ENCODE data around the gene ADORA3. TPM values are rescaled to one million over a fixed set of nuclear protein-coding genes. Genes with fewer than 3 reads are reported as not detected.

ADORA3 gene
- total and polyA plus RNA-seq, 10 of the 15 experiments (the other 5 are each of a cell fraction or from before 2014, with no cell fraction given), result 0.14 to 0.29 (median 0.18) TPM; not detected in 2

DNA sequence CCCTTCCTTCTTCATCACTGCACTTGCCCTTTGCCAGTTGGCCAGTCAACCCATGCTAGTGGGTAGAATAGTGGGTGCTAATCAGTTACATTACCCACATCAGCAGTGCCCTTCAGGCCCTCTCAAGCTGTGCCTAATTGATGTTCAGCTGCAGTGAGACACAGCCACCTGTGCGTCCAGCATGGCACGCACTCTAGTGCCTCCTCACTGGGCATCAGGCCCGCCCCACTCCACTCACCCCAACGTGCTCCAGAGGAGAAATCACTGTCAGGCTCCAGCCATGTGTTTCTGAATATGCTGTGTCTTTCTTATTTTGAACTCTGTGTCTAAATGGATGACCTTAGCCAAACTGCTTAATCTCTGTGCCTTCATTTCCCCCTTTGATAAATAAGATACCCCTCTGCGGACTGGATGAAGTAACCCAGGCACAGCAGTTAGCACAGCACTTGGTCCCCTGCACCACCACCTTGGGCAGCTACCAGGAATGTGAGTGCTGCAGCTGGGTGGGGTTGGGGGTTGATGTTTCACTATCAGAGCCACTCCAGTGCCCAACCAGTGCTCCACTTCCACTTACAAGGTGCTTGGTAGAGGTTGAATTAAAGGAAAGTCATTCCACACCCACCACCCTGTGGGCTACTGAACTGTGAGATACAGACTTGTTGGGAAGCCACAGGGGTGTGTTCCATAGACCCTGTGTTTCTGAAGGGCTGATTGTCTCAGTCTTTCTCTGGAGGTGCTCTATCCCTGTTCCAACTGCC lies 8.9 kb upstream of the ADORA3 start:
- ATAC-seq, result no peak
- Histone ChIP-seq H3K9me3 (replicated peaks; ENCODE audit: control insufficient read depth, insufficient read depth, low read length) (no peaks in the 10 kb centered on the region), H3K27me3 (replicated peaks in 1 of 2; ENCODE audit: control insufficient read depth in 2 of 2, insufficient read depth in 2 of 2, low read length in 1 of 2) (no peaks in the 10 kb centered on the region; a peak in 1 of 4 replicates), H3K4me2 (ENCODE audit: control insufficient read depth, insufficient read depth) (no peak overlapping the region), H3K36me3 (ENCODE audit: control insufficient read depth in 2 of 2, insufficient read depth in 2 of 2, low read length in 1 of 2) (no peaks in the 10 kb centered on the region), H3K4me1 (ENCODE audit: control insufficient read depth, insufficient read depth, low read length) (peaks cover 40% of the 10 kb centered on the region), H3K9ac (ENCODE audit: control insufficient read depth, insufficient read depth, low read length) (no peak overlapping the region), H2AFZ (ENCODE audit: control insufficient read depth, low read depth, low read length) (no peak overlapping the region), H4K20me1 (ENCODE audit: control insufficient read depth, insufficient read depth) (no peaks in the 10 kb centered on the region), H3K4me3 (no peak overlapping the region), H3K27ac (ENCODE audit: control insufficient read depth, insufficient read depth) (no peak overlapping the region), H3K79me2 (ENCODE audit: control insufficient read depth, insufficient read depth, low read length) (peaks cover 2% of the 10 kb centered on the region; the same call in 1 of the 2 replicates)
- FAIRE-seq, result no peak
- POLR2A ChIA-PET, result interaction anchor here (0.6 kb wide), 1 partner anchor 297 kb away, joined by 6 read pairs; no protein-coding TSS in a partner anchor
- CTCF ChIA-PET, result interaction anchor here (1.0 to 6.9 kb wide), 2 partner anchors 81 to 235 kb away, joined by 4 to 86 read pairs; no protein-coding TSS in a partner anchor
- RAD21 ChIA-PET (ENCODE audit: unreplicated experiment), result no interaction called here
- intact Hi-C loops (cut with micrococcal nuclease; ENCODE audit: unreplicated experiment) (no loop called here), in situ Hi-C loops (cut with MboI) (loop anchor here (10.0 kb wide), 1 partner anchor 82 kb away; no protein-coding TSS in a partner anchor)
- DNase-seq (ENCODE audit: low read depth, low spot score), result no peak
- BruUV-seq (replicated peaks), result no TSS peak
- WGBS (ENCODE audit: insufficient coverage, insufficient replicate concordance, low lambda C conversion rate, missing lambda C conversion rate), result 96% methylated on average over 5 of the region's 5 CpGs
- TF ChIP-seq RELB (IDR thresholded peaks at IDR 0.05; ENCODE audit: low read depth) (no peak), ETV6 (conservative IDR thresholded peaks at IDR 0.05 in 1 of 2, IDR thresholded peaks at IDR 0.05 in 1 of 2; ENCODE audit: borderline replicate concordance in 1 of 2, low read depth in 1 of 2) (no peak)
- SMC1A ChIA-PET (ENCODE audit: uncharacterized antibody, unreplicated experiment), result interaction anchor here (0.6 to 8.2 kb wide), 7 partner anchors 75 to 207 kb away, joined by 4 to 94 read pairs (median 5); partner anchors contain the start of gene RAP1A
